ENCODE results near the gene FAM25G. TPM values are rescaled to one million over a fixed set of nuclear protein-coding genes. Genes with fewer than 3 reads are reported as not detected.
"Not testable (repeated sequence)": the region's sequence is repeated elsewhere in the genome, so short reads cannot be mapped to it uniquely, and the experiment has no call there.

Gene FAM25G
- not detected in 2 replicates for polyA plus RNA-seq (2012; rRNA removed)
- not detected in 2 replicates for polyA plus RNA-seq (2012; cell fraction: cytosol; rRNA removed)
- polyA plus RNA-seq (2012; cell fraction: nucleus; rRNA removed): not detected in 2 replicates

- H3K36me3 ChIP-seq (replicated peaks in 1 of 2; ENCODE audit: control insufficient read depth in 1 of 2, insufficient read depth in 2 of 2, low read length in 1 of 2); POLR2A ChIA-PET; DNase-seq; H2AFZ ChIP-seq (ENCODE audit: low read depth); H3K27ac ChIP-seq (ENCODE audit: low read depth in 2 of 2, low read length in 1 of 2); H3K9ac ChIP-seq; H3F3A ChIP-seq (replicated peaks; ENCODE audit: insufficient read depth); H3K79me2 ChIP-seq (ENCODE audit: insufficient read depth); CTCF ChIA-PET; H3K9me3 ChIP-seq; H3K4me3 ChIP-seq (ENCODE audit: low read depth in 2 of 2, low read length in 1 of 2); H3K4me1 ChIP-seq (ENCODE audit: control insufficient read depth in 1 of 2, insufficient read depth in 2 of 2, low read depth in 1 of 2, low read length in 1 of 2); H3K27me3 ChIP-seq (ENCODE audit: insufficient read depth); H4K20me1 ChIP-seq (ENCODE audit: insufficient read depth); H3K4me2 ChIP-seq; H3K9me2 ChIP-seq: not testable (repeated sequence)
- WGBS (ENCODE audit: low lambda C conversion rate): 95% methylated on average over 4 of the region's 9 CpGs
These were observed at the start of gene FAM25G for GRCh38 chr10:47491600-47491999. Gene FAM25G (minus strand): TSS chr10:47491700. CDS start chr10:47491674, 26 bp downstream.

- H3K79me2 ChIP-seq (ENCODE audit: insufficient read depth); DNase-seq; H3K27ac ChIP-seq (ENCODE audit: low read depth in 2 of 2, low read length in 1 of 2); H4K20me1 ChIP-seq (ENCODE audit: insufficient read depth); H3K4me3 ChIP-seq (ENCODE audit: low read depth in 2 of 2, low read length in 1 of 2); H3F3A ChIP-seq (replicated peaks; ENCODE audit: insufficient read depth); CTCF ChIA-PET; H2AFZ ChIP-seq (ENCODE audit: low read depth); H3K4me1 ChIP-seq (ENCODE audit: control insufficient read depth in 1 of 2, insufficient read depth in 2 of 2, low read depth in 1 of 2, low read length in 1 of 2); H3K4me2 ChIP-seq; POLR2A ChIA-PET; H3K9me2 ChIP-seq; H3K27me3 ChIP-seq (ENCODE audit: insufficient read depth); H3K9ac ChIP-seq; H3K36me3 ChIP-seq (replicated peaks in 1 of 2; ENCODE audit: control insufficient read depth in 1 of 2, insufficient read depth in 2 of 2, low read length in 1 of 2); H3K9me3 ChIP-seq: not testable (repeated sequence)
- WGBS (ENCODE audit: low lambda C conversion rate): 81% methylated on average over 2 of the region's 3 CpGs
These were observed 44.9 kb upstream of the FAM25G start for GRCh38 chr10:47536430-47536829.

- H3K27ac ChIP-seq (ENCODE audit: low read depth in 2 of 2, low read length in 1 of 2); H3K4me2 ChIP-seq; H3K79me2 ChIP-seq (ENCODE audit: insufficient read depth); H3F3A ChIP-seq (replicated peaks; ENCODE audit: insufficient read depth); H3K36me3 ChIP-seq (replicated peaks in 1 of 2; ENCODE audit: control insufficient read depth in 1 of 2, insufficient read depth in 2 of 2, low read length in 1 of 2); DNase-seq; POLR2A ChIA-PET; H3K4me3 ChIP-seq (ENCODE audit: low read depth in 2 of 2, low read length in 1 of 2); H3K4me1 ChIP-seq (ENCODE audit: control insufficient read depth in 1 of 2, insufficient read depth in 2 of 2, low read depth in 1 of 2, low read length in 1 of 2); H2AFZ ChIP-seq (ENCODE audit: low read depth); H4K20me1 ChIP-seq (ENCODE audit: insufficient read depth); H3K9me3 ChIP-seq; CTCF ChIA-PET; H3K27me3 ChIP-seq (ENCODE audit: insufficient read depth); H3K9me2 ChIP-seq; H3K9ac ChIP-seq: not testable (repeated sequence)
- no CpG with 5 or more reads among the region's 20 CpGs for WGBS (ENCODE audit: low lambda C conversion rate)
These were observed 32.0 kb upstream of the FAM25G start, which contains the start of gene AGAP9 for GRCh38 chr10:47523475-47523874. Gene AGAP9 (minus strand): TSS chr10:47523638. CDS start chr10:47523526, 112 bp downstream.

- H3K27me3 ChIP-seq (ENCODE audit: insufficient read depth); H3K9me2 ChIP-seq; H3K4me3 ChIP-seq (ENCODE audit: low read depth in 2 of 2, low read length in 1 of 2); POLR2A ChIA-PET; H3K4me2 ChIP-seq; CTCF ChIA-PET; H3K27ac ChIP-seq (ENCODE audit: low read depth in 2 of 2, low read length in 1 of 2); H3K79me2 ChIP-seq (ENCODE audit: insufficient read depth); DNase-seq; H3F3A ChIP-seq (replicated peaks; ENCODE audit: insufficient read depth); H3K9me3 ChIP-seq; H2AFZ ChIP-seq (ENCODE audit: low read depth); H3K4me1 ChIP-seq (ENCODE audit: control insufficient read depth in 1 of 2, insufficient read depth in 2 of 2, low read depth in 1 of 2, low read length in 1 of 2); H3K36me3 ChIP-seq (replicated peaks in 1 of 2; ENCODE audit: control insufficient read depth in 1 of 2, insufficient read depth in 2 of 2, low read length in 1 of 2); H4K20me1 ChIP-seq (ENCODE audit: insufficient read depth); H3K9ac ChIP-seq: not testable (repeated sequence)
- 99% methylated on average over 7 of the region's 9 CpGs for whole genome bisulfite sequencing (ENCODE audit: low lambda C conversion rate)
These were observed 10.8 kb upstream of the FAM25G start for GRCh38 chr10:47502313-47502712.

GRCh38 chr10:47494226-47494625 lies 2.7 kb upstream of the FAM25G start:
- H3K27me3 ChIP-seq (ENCODE audit: insufficient read depth); H3F3A ChIP-seq (replicated peaks; ENCODE audit: insufficient read depth); H3K36me3 ChIP-seq (replicated peaks in 1 of 2; ENCODE audit: control insufficient read depth in 1 of 2, insufficient read depth in 2 of 2, low read length in 1 of 2); H3K9ac ChIP-seq; H3K4me2 ChIP-seq; CTCF ChIA-PET; H2AFZ ChIP-seq (ENCODE audit: low read depth); H3K9me2 ChIP-seq; H4K20me1 ChIP-seq (ENCODE audit: insufficient read depth); DNase-seq; H3K27ac ChIP-seq (ENCODE audit: low read depth in 2 of 2, low read length in 1 of 2); POLR2A ChIA-PET; H3K79me2 ChIP-seq (ENCODE audit: insufficient read depth); H3K4me3 ChIP-seq (ENCODE audit: low read depth in 2 of 2, low read length in 1 of 2); H3K4me1 ChIP-seq (ENCODE audit: control insufficient read depth in 1 of 2, insufficient read depth in 2 of 2, low read depth in 1 of 2, low read length in 1 of 2); H3K9me3 ChIP-seq: not testable (repeated sequence)
- no CpG with 5 or more reads among the region's 6 CpGs for WGBS (ENCODE audit: low lambda C conversion rate)

GRCh38 chr10:47489630-47490029 lies 1.9 kb downstream of the FAM25G start:
- H3K9ac ChIP-seq; H3K4me2 ChIP-seq; H3F3A ChIP-seq (replicated peaks; ENCODE audit: insufficient read depth); H3K27me3 ChIP-seq (ENCODE audit: insufficient read depth); H2AFZ ChIP-seq (ENCODE audit: low read depth); H3K4me1 ChIP-seq (ENCODE audit: control insufficient read depth in 1 of 2, insufficient read depth in 2 of 2, low read depth in 1 of 2, low read length in 1 of 2); DNase-seq; H3K9me2 ChIP-seq; H4K20me1 ChIP-seq (ENCODE audit: insufficient read depth); POLR2A ChIA-PET; H3K79me2 ChIP-seq (ENCODE audit: insufficient read depth); H3K4me3 ChIP-seq (ENCODE audit: low read depth in 2 of 2, low read length in 1 of 2); CTCF ChIA-PET; H3K36me3 ChIP-seq (replicated peaks in 1 of 2; ENCODE audit: control insufficient read depth in 1 of 2, insufficient read depth in 2 of 2, low read length in 1 of 2); H3K27ac ChIP-seq (ENCODE audit: low read depth in 2 of 2, low read length in 1 of 2); H3K9me3 ChIP-seq: not testable (repeated sequence)
- no CpG with 5 or more reads among the region's 7 CpGs for WGBS (ENCODE audit: low lambda C conversion rate)

Measured in SK-N-SH (cell line).